ENCODE measurements around the gene SGO2.
"Not testable (repeated sequence)": the region's sequence is repeated elsewhere in the genome, so short reads cannot be mapped to it uniquely, and the experiment has no call there.

The SGO2 gene

DNA sequence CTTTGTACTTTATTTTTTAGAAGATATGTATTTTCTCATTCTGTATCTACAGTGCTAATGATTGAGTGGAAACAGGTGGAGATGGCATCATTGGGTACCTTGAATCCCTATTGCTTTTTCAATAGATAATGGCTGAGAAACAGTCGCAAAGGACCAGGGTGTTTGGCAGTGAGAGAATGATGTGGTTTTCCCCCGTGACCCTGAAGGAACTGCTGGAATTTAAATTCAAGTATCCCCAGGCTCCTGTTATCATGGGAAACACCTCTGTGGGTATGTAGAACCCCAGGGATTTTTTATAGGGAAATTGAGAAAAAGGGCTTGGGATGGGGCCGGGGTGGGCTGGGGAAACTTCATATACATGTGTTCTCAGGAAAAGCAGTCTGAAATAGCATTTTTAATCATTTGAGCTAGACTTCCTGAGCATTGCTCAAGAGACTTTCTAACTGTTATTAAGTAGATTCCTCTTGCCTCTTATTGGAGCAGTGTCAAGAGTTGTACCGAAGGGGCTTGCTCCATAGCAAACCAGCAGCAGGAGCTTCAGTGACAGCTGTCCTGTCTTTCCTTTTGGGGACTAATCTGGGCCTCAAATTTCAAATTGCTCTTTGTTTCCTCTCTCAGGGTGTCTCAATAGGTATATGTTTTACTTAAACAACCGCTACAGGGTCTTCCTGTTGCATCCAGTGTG is 78.7 kb downstream of the SGO2 start:
- Histone ChIP-seq H2BK120ac (ENCODE audit: low read depth, low read length) (no peak overlapping the region), H3K36me3 (ENCODE audit: control insufficient read depth, insufficient read depth, low read length) (no peaks in the 10 kb centered on the region), H3K79me1 (ENCODE audit: low read length) (no peaks in the 10 kb centered on the region), H3K9ac (ENCODE audit: low read length) (no peak overlapping the region), H2BK5ac (ENCODE audit: low read length) (no peak overlapping the region), H2BK15ac (replicated peaks; ENCODE audit: low read depth) (no peak overlapping the region), H3K27me3 (ENCODE audit: insufficient read depth, low read length, poor library complexity) (no peaks in the 10 kb centered on the region), H3K23ac (ENCODE audit: low read length) (no peak overlapping the region), H4K8ac (ENCODE audit: low read depth, low read length) (no peak overlapping the region), H3K56ac (ENCODE audit: low read length) (no peak overlapping the region), H3K4ac (ENCODE audit: low read depth, low read length) (no peak overlapping the region), H3K79me2 (ENCODE audit: control insufficient read depth, insufficient read depth, low read length) (no peaks in the 10 kb centered on the region), H3K18ac (ENCODE audit: low read length) (no peak overlapping the region), H3K4me2 (ENCODE audit: low read length) (no peak overlapping the region), H4K5ac (ENCODE audit: low read length) (no peak overlapping the region), H3K4me3 (ENCODE audit: low read length) (no peak overlapping the region), H3K4me1 (ENCODE audit: control insufficient read depth, low read depth, low read length) (no peaks in the 10 kb centered on the region), H2AK5ac (ENCODE audit: low read length) (no peak overlapping the region), H3K27ac (ENCODE audit: low read depth, low read length) (no peak overlapping the region)
- DNase-seq = no peak
- WGBS (ENCODE audit: extremely low coverage, insufficient coverage, low lambda C conversion rate) = no CpG with 5 or more reads among the region's 5 CpGs

- no peak overlapping the region for H3K4ac ChIP-seq (ENCODE audit: low read depth, low read length)
- no peaks in the 10 kb centered on the region for H3K27me3 ChIP-seq (ENCODE audit: insufficient read depth, low read length, poor library complexity)
- H2BK5ac ChIP-seq (ENCODE audit: low read length) = no peak overlapping the region
- no peak overlapping the region for H3K4me3 ChIP-seq (ENCODE audit: low read length)
- H3K27ac ChIP-seq (ENCODE audit: low read depth, low read length) = no peak overlapping the region
- H3K4me1 ChIP-seq (ENCODE audit: control insufficient read depth, low read depth, low read length) = no peaks in the 10 kb centered on the region
- H3K18ac ChIP-seq (ENCODE audit: low read length) = no peak overlapping the region
- H2BK15ac ChIP-seq (replicated peaks; ENCODE audit: low read depth) = no peak overlapping the region
- H4K8ac ChIP-seq (ENCODE audit: low read depth, low read length) = no peak overlapping the region
- H3K23ac ChIP-seq (ENCODE audit: low read length) = no peak overlapping the region
- DNase-seq = no peak
- H3K56ac ChIP-seq (ENCODE audit: low read length) = no peak overlapping the region
- no peak overlapping the region for H2BK120ac ChIP-seq (ENCODE audit: low read depth, low read length)
- H3K36me3 ChIP-seq (ENCODE audit: control insufficient read depth, insufficient read depth, low read length) = no peaks in the 10 kb centered on the region
- H3K79me2 ChIP-seq (ENCODE audit: control insufficient read depth, insufficient read depth, low read length) = no peaks in the 10 kb centered on the region
- no peak overlapping the region for H4K5ac ChIP-seq (ENCODE audit: low read length)
- no peak overlapping the region for H3K9ac ChIP-seq (ENCODE audit: low read length)
- H3K79me1 ChIP-seq (ENCODE audit: low read length) = no peaks in the 10 kb centered on the region
- H3K4me2 ChIP-seq (ENCODE audit: low read length) = no peak overlapping the region
- WGBS (ENCODE audit: extremely low coverage, insufficient coverage, low lambda C conversion rate) = no CpG with 5 or more reads among the region's 3 CpGs
- no peak overlapping the region for H2AK5ac ChIP-seq (ENCODE audit: low read length)
These were observed 82.5 kb downstream of the SGO2 start for GRCh38 chr2:200608341-200609027.

- Histone ChIP-seq H3K18ac (ENCODE audit: low read length) (no peak overlapping the region), H3K27me3 (ENCODE audit: insufficient read depth, low read length, poor library complexity) (no peaks in the 10 kb centered on the region), H3K79me1 (ENCODE audit: low read length) (no peaks in the 10 kb centered on the region), H2BK15ac (replicated peaks; ENCODE audit: low read depth) (no peak overlapping the region), H3K23ac (ENCODE audit: low read length) (no peak overlapping the region), H4K5ac (ENCODE audit: low read length) (no peak overlapping the region), H3K4me2 (ENCODE audit: low read length) (no peak overlapping the region), H3K27ac (ENCODE audit: low read depth, low read length) (no peak overlapping the region), H3K9ac (ENCODE audit: low read length) (no peak overlapping the region), H2BK5ac (ENCODE audit: low read length) (no peak overlapping the region), H2AK5ac (ENCODE audit: low read length) (no peak overlapping the region), H2BK120ac (ENCODE audit: low read depth, low read length) (no peak overlapping the region), H4K8ac (ENCODE audit: low read depth, low read length) (no peak overlapping the region), H3K56ac (ENCODE audit: low read length) (no peak overlapping the region), H3K4me3 (ENCODE audit: low read length) (no peak overlapping the region), H3K4ac (ENCODE audit: low read depth, low read length) (no peak overlapping the region), H3K4me1 (ENCODE audit: control insufficient read depth, low read depth, low read length) (no peaks in the 10 kb centered on the region), H3K79me2 (ENCODE audit: control insufficient read depth, insufficient read depth, low read length) (no peaks in the 10 kb centered on the region), H3K36me3 (ENCODE audit: control insufficient read depth, insufficient read depth, low read length) (no peaks in the 10 kb centered on the region)
- no peak for DNase-seq
These were observed 83.1 kb downstream of the SGO2 start for GRCh38 chr2:200609028-200609614.

- H3K4me2 ChIP-seq (ENCODE audit: low read length); H2BK120ac ChIP-seq (ENCODE audit: low read depth, low read length); H2AK5ac ChIP-seq (ENCODE audit: low read length); H3K36me3 ChIP-seq (ENCODE audit: control insufficient read depth, insufficient read depth, low read length); H2BK5ac ChIP-seq (ENCODE audit: low read length); H3K23ac ChIP-seq (ENCODE audit: low read length); H3K79me2 ChIP-seq (ENCODE audit: control insufficient read depth, insufficient read depth, low read length); H4K8ac ChIP-seq (ENCODE audit: low read depth, low read length); H3K18ac ChIP-seq (ENCODE audit: low read length); H3K9ac ChIP-seq (ENCODE audit: low read length); H2BK15ac ChIP-seq (replicated peaks; ENCODE audit: low read depth); H4K5ac ChIP-seq (ENCODE audit: low read length); H3K56ac ChIP-seq (ENCODE audit: low read length); H3K4me1 ChIP-seq (ENCODE audit: control insufficient read depth, low read depth, low read length); H3K27me3 ChIP-seq (ENCODE audit: insufficient read depth, low read length, poor library complexity); DNase-seq; H3K79me1 ChIP-seq (ENCODE audit: low read length); H3K4ac ChIP-seq (ENCODE audit: low read depth, low read length); H3K27ac ChIP-seq (ENCODE audit: low read depth, low read length); H3K4me3 ChIP-seq (ENCODE audit: low read length): not testable (repeated sequence)
- WGBS (ENCODE audit: extremely low coverage, insufficient coverage, low lambda C conversion rate) = no CpG with 5 or more reads among the region's 3 CpGs
These were observed 84.2 kb downstream of the SGO2 start for GRCh38 chr2:200610217-200610616.

DNA sequence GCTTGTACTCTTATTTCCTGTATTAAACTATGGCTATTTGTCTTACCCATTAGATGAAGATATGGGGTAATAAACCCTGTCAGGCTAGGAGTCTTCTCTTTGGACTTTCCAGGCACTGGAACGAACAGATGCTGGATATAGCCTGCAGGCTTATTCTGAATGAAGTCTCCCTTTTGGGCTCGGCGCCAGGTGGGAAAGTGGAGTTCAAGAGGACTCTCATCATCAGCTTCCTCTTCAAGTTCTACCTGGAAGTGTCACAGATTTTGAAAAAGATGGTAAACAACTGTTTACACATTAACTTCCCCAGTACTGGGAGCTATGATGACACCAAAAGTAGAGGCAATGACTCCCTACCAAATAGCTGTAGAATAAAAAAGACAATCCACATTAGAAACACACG is 87.7 kb downstream of the SGO2 start:
- Histone ChIP-seq H4K5ac (ENCODE audit: low read length) (no peak overlapping the region), H4K8ac (ENCODE audit: low read depth, low read length) (no peak overlapping the region), H3K27me3 (ENCODE audit: insufficient read depth, low read length, poor library complexity) (no peaks in the 10 kb centered on the region), H2AK5ac (ENCODE audit: low read length) (no peak overlapping the region), H3K56ac (ENCODE audit: low read length) (no peak overlapping the region), H3K36me3 (ENCODE audit: control insufficient read depth, insufficient read depth, low read length) (no peaks in the 10 kb centered on the region), H3K18ac (ENCODE audit: low read length) (no peak overlapping the region), H3K79me1 (ENCODE audit: low read length) (no peaks in the 10 kb centered on the region), H3K4me2 (ENCODE audit: low read length) (no peak overlapping the region), H3K79me2 (ENCODE audit: control insufficient read depth, insufficient read depth, low read length) (no peaks in the 10 kb centered on the region), H2BK5ac (ENCODE audit: low read length) (no peak overlapping the region), H3K23ac (ENCODE audit: low read length) (no peak overlapping the region), H3K4me3 (ENCODE audit: low read length) (no peak overlapping the region), H3K9ac (ENCODE audit: low read length) (no peak overlapping the region), H2BK120ac (ENCODE audit: low read depth, low read length) (no peak overlapping the region), H2BK15ac (replicated peaks; ENCODE audit: low read depth) (no peak overlapping the region), H3K4me1 (ENCODE audit: control insufficient read depth, low read depth, low read length) (no peaks in the 10 kb centered on the region), H3K27ac (ENCODE audit: low read depth, low read length) (no peak overlapping the region), H3K4ac (ENCODE audit: low read depth, low read length) (no peak overlapping the region)
- no CpG with 5 or more reads among the region's 4 CpGs for WGBS (ENCODE audit: extremely low coverage, insufficient coverage, low lambda C conversion rate)
- no peak for DNase-seq

Measured in mesendoderm (in vitro differentiated cells).